ENCODE measurements around the gene GJB1. TPM values are rescaled to one million over a fixed set of nuclear protein-coding genes. Genes with fewer than 3 reads are reported as not detected.
A peak's percentile ranks its signal among the peaks of the same experiment; 100 is the strongest.
"Not testable (repeated sequence)": the region's sequence is repeated elsewhere in the genome, so short reads cannot be mapped to it uniquely, and the experiment has no call there.

The GJB1 gene
- total and polyA plus RNA-seq, 9 donors = 0.12 to 17.9 (median 1.6) TPM; not detected in 2

DNA sequence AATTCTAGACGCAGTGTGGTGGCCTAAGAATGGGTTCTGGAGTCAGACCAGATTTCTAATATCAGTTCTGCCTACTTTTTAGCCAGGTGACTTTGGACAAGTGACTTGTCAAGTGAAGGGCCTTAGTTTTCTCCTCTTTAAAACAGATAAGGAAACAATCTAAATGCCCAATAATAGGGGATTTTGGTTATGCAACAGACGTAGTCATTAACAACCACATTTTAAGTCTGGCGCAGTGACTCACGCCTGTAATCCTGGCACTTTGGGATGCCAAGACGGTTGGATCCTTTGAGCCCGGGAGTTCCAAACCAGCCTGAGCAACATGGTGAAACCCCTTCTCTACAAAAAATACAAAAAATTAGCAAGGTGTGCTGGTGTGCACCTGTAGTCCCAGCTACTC is 33.0 kb downstream of the GJB1 start:
- TF ChIP-seq POLR2A (IDR thresholded peaks at IDR 0.05) (no peak), EP300 (IDR thresholded peaks at IDR 0.05) (no peak)
- TF ChIP-seq, protein P1, sequence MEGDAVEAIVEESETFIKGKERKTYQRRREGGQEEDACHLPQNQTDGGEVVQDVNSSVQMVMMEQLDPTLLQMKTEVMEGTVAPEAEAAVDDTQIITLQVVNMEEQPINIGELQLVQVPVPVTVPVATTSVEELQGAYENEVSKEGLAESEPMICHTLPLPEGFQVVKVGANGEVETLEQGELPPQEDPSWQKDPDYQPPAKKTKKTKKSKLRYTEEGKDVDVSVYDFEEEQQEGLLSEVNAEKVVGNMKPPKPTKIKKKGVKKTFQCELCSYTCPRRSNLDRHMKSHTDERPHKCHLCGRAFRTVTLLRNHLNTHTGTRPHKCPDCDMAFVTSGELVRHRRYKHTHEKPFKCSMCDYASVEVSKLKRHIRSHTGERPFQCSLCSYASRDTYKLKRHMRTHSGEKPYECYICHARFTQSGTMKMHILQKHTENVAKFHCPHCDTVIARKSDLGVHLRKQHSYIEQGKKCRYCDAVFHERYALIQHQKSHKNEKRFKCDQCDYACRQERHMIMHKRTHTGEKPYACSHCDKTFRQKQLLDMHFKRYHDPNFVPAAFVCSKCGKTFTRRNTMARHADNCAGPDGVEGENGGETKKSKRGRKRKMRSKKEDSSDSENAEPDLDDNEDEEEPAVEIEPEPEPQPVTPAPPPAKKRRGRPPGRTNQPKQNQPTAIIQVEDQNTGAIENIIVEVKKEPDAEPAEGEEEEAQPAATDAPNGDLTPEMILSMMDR (IDR thresholded peaks at IDR 0.05) = no peak
- Histone ChIP-seq H3K27me3 (no peaks in the 10 kb centered on the region), H3K9me3 (no peaks in the 10 kb centered on the region), H3K36me3 (no peaks in the 10 kb centered on the region), H3K27ac (peak overlapping the region in 1 of 2 donors; percentile 84), H3K4me1 (ENCODE audit: insufficient read depth) (peaks cover 6% of the 10 kb centered on the region), H3K4me3 (no peak overlapping the region)
- intact Hi-C loops (cut with DNase I) = loop anchor here in 1 of 4 donors (10.0 kb wide), 2 partner anchors 71 to 109 kb away; partner anchors contain the start of gene TAF1
- WGBS, 3 donors = 68 to 71% (median 70%) methylated on average over 6 of the region's 6 CpGs
- DNase-seq = no peak

DNA sequence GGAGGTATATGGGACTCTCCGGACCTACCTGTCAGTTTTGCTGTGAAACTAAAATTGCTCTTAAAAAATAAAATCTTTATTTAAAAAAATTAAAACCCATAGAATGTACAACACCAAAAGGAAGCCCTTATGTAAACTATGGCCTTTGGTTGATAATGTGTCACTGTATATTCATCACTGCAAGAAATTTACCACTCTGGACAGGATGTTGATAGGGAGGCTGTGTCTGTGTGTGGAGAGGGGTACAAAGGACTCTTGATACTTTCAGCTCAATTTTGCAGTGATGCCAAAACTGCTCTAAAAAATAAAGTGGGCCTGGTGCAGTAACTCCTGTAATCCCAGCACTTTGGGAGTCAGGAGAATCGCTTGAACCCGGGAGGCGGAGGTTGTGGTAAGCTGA is 33.8 kb downstream of the GJB1 start:
- no peak for TF ChIP-seq POLR2A (IDR thresholded peaks at IDR 0.05)
- TF ChIP-seq EP300 (IDR thresholded peaks at IDR 0.05) = no peak
- TF ChIP-seq, protein P1 (IDR thresholded peaks at IDR 0.05) = no peak
- no peaks in the 10 kb centered on the region for H3K36me3 ChIP-seq
- DNase-seq = no peak
- H3K4me3 ChIP-seq = no peak overlapping the region
- H3K9me3 ChIP-seq = no peaks in the 10 kb centered on the region
- intact Hi-C loops (cut with DNase I) = loop anchor here in 1 of 4 donors (10.0 kb wide), 2 partner anchors 72 to 108 kb away; partner anchors contain the start of gene TAF1
- H3K4me1 ChIP-seq (ENCODE audit: insufficient read depth) = peaks cover 6% of the 10 kb centered on the region
- 82 to 92% (median 89%) methylated on average over 4 of the region's 4 CpGs for WGBS, 3 donors
- no peak overlapping the region for H3K27ac ChIP-seq
- H3K27me3 ChIP-seq = no peaks in the 10 kb centered on the region

DNA sequence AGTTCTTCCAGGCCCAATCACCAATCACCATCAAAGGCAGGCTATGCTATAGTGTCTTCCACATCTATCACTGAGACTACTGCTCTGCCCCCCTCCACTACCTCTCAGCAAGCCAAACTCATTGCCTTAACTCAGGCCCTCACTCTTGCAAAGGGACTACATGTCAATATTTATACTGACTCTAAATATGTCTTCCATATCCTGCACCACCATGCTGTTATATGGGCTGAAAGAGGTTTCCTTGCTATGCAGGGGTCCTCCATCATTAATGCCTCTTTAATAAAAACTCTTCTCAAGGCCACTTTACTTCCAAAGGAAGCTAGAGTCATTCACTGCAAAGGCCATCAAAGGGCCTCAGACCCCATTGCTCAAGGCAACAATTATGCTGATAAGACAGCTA is 45.6 kb downstream of the GJB1 start:
- DNase-seq; H3K4me1 ChIP-seq (ENCODE audit: insufficient read depth); H3K36me3 ChIP-seq; intact Hi-C loops (cut with DNase I); H3K27me3 ChIP-seq; H3K27ac ChIP-seq; H3K9me3 ChIP-seq; H3K4me3 ChIP-seq: not testable (repeated sequence)

DNA sequence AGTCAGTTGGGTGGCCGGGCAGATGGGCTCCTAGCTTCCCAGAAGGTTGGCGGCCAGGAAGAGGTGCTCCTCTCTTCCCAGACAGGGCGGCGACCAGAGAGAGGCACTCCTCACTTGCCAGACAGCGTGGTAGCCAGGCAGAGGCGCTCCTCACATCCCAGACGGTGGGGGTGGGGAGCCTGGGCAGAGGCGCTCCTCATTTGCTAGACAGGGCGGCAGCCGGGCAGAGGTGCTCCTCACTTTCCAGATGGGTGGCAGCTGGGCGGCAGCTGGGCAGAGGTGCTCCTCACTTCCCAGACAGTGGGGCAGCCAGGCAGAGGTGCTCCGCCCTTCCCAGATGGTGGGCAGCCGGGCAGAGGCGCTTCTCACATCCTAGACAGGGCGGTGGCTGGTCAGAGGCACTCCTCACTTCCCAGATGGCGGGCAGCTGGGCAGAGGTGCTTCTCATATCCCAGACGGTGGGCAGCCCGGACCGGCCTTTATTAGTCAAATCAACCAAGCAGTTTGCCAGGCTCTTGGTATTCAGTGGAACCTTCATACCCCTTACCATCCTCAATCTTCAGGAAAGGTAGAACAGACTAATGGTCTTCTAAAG is 46.9 kb downstream of the GJB1 start:
- TF ChIP-seq EP300 (IDR thresholded peaks at IDR 0.05) = no peak
- TF ChIP-seq, protein P1 (IDR thresholded peaks at IDR 0.05) = no peak
- TF ChIP-seq POLR2A (IDR thresholded peaks at IDR 0.05) = no peak
- Histone ChIP-seq H3K4me3 (no peak overlapping the region), H3K27me3 (no peaks in the 10 kb centered on the region), H3K4me1 (ENCODE audit: insufficient read depth) (no peaks in the 10 kb centered on the region), H3K36me3 (no peaks in the 10 kb centered on the region), H3K9me3 (no peaks in the 10 kb centered on the region), H3K27ac (no peak overlapping the region)
- DNase-seq = no peak
- intact Hi-C loops (cut with DNase I) = no loop called here
- 82 to 87% (median 84%) methylated on average over 16 to 19 of the region's 19 CpGs for WGBS, 3 donors

DNA sequence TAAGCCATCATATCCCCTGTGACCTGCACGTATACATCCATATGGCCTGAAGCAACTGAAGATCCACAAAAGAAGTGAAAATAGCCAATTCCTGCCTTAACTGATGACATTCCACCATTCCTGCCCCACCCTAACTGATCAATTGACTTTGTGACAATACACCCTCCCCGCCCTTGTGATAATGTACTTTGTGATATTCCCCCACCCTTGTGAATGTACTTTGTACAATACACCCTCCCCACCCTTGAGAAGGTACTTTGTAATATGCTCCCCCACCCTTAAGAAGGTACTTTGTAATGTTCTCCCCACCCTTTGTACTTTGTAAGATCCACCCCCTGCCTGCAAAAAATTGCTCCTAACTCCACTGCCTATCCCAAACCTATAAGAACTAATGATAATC is 49.3 kb downstream of the GJB1 start:
- 78 to 85% (median 78%) methylated on average over 2 of the region's 2 CpGs for WGBS, 3 donors
- DNase-seq; H3K4me3 ChIP-seq; H3K27ac ChIP-seq; H3K9me3 ChIP-seq; H3K27me3 ChIP-seq; intact Hi-C loops (cut with DNase I); H3K36me3 ChIP-seq; H3K4me1 ChIP-seq (ENCODE audit: insufficient read depth): not testable (repeated sequence)

Other genes with a start within 250 kb of the GJB1 start
- gene SNX12, start 154.9 kb upstream of the GJB1 start, total RNA-seq = 10 to 100 TPM; 28.5 to 66.2 (median 59.2) TPM
- 10 to 100 TPM; 34.5 to 74.8 TPM for gene SNX12, start 154.9 kb upstream of the GJB1 start, polyA plus RNA-seq
- gene FOXO4, start 127.4 kb upstream of the GJB1 start, total RNA-seq = 10 to 100 TPM; 16.7 to 70.2 (median 48.2) TPM
- gene FOXO4, start 127.4 kb upstream of the GJB1 start, polyA plus RNA-seq = 10 to 100 TPM; 33.1 to 35.2 TPM
- not detected for gene CXorf65, start 116.5 kb upstream of the GJB1 start, total RNA-seq
- gene CXorf65, start 116.5 kb upstream of the GJB1 start, polyA plus RNA-seq = not detected
- 1 to 10 TPM in 5 of 7 donors, under 1 TPM in 2; 0.45 to 5.1 (median 1.5) TPM for gene IL2RG, start 111.6 kb upstream of the GJB1 start, total RNA-seq
- 10 to 100 TPM in 1 of 2 donors, 1 to 10 TPM in 1; 1.2 to 24.0 TPM for gene IL2RG, start 111.6 kb upstream of the GJB1 start, polyA plus RNA-seq
- gene MED12, start 104.6 kb upstream of the GJB1 start, total RNA-seq = 10 to 100 TPM; 36.5 to 68.4 (median 60.4) TPM
- 10 to 100 TPM; 27.8 to 40.0 TPM for gene MED12, start 104.6 kb upstream of the GJB1 start, polyA plus RNA-seq
- 10 to 100 TPM in 1 of 7 donors, 1 to 10 TPM in 6; 2.1 to 10.9 (median 6.7) TPM for gene NLGN3, start 78.4 kb upstream of the GJB1 start, total RNA-seq
- 1 to 10 TPM; 2.5 to 5.2 TPM for gene NLGN3, start 78.4 kb upstream of the GJB1 start, polyA plus RNA-seq
- gene ZMYM3, start 30.9 kb downstream of the GJB1 start, total RNA-seq = 10 to 100 TPM; 17.2 to 75.8 (median 66.5) TPM
- gene ZMYM3, start 30.9 kb downstream of the GJB1 start, polyA plus RNA-seq = 10 to 100 TPM; 17.8 to 46.2 TPM
- 100 to 1,000 TPM; 209 to 391 (median 361) TPM for gene NONO, start 60.4 kb downstream of the GJB1 start, total RNA-seq
- 100 to 1,000 TPM; 216 to 516 TPM for gene NONO, start 60.4 kb downstream of the GJB1 start, polyA plus RNA-seq
- gene ITGB1BP2, start 78.5 kb downstream of the GJB1 start, total RNA-seq = 1 to 10 TPM in 6 of 7 donors, under 1 TPM in 1; 0.95 to 9.1 (median 3.2) TPM
- gene ITGB1BP2, start 78.5 kb downstream of the GJB1 start, polyA plus RNA-seq = 1 to 10 TPM; 1.6 to 5.4 TPM
- 10 to 100 TPM; 25.5 to 52.0 (median 46.0) TPM for gene TAF1, start 143.1 kb downstream of the GJB1 start, total RNA-seq
- gene TAF1, start 143.1 kb downstream of the GJB1 start, polyA plus RNA-seq = 10 to 100 TPM; 20.0 to 33.8 TPM